H1 (cell line): ENCODE data around the gene HEPHL1. TPM values are rescaled to one million over a fixed set of nuclear protein-coding genes. Genes with fewer than 3 reads are reported as not detected.

Experiments used
- EP300 ChIP-seq, 2 experiments: IDR thresholded peaks; 1 replicate in 1 of 2; 2 replicates in 1 of 2; pipeline ENCODE4 v1.6.1; 2011 to 2012; ENCODE audit warnings: low read depth in 2 of 2, low read length in 2 of 2, mild to moderate bottlenecking in 2 of 2, borderline replicate concordance in 1 of 2, inconsistent platforms in 1 of 2, moderate library complexity in 1 of 2
- RNF2 ChIP-seq: fragments of 200-900, 300-1000 bp; sonication (generic); IDR thresholded peaks from 2 replicates; pipeline ENCODE4 v1.7.1; 2016; ENCODE audit warnings: borderline replicate concordance, low read depth, mild to moderate bottlenecking, antibody characterized with exemption, low read length; ENCODE audit not compliant: poor library complexity, severe bottlenecking; ENCODE audit errors: missing control alignments
- polyA plus RNA-seq, 7 experiments: library from polyadenylated mRNA; depleted of rRNA in 3 of 7; stranded (reverse) in 5 of 7; unstranded in 2 of 7; fragments of >200 nt in 5 of 7; fragments of 200-250 nt in 2 of 7; gene quantifications; 1 replicate in 5 of 7; 2 replicates in 1 of 7; 4 replicates in 1 of 7; pipeline versions ENCODE4 v1.2.1 to v1.2.3, GENCODE V29; 2011 to 2013; ENCODE audit warnings: missing spikeins in 2 of 7, mixed read lengths in 2 of 7
- total RNA-seq: library from RNA; stranded (reverse); fragmentation: NEBNext Ultra II Directional; extraction: Animal tissue kit (Norgen Biotek cat#: 25700); gene quantifications from 2 replicates; pipeline ENCODE4 v1.2.1, GENCODE V29; 2021

The HEPHL1 gene
- total and polyA plus RNA-seq, 2 of the 8 experiments (the other 6 are each of a cell fraction or from before 2014, with no cell fraction given), result 0.09 to 0.11 TPM

GRCh38 chr11:94058630-94059029 lies 37.5 kb downstream of the HEPHL1 start (continued):
- no peak for TF ChIP-seq EP300 (IDR thresholded peaks at IDR 0.05; ENCODE audit: borderline replicate concordance in 1 of 2, low read depth in 2 of 2, low read length in 2 of 2)
- TF ChIP-seq RNF2, result no peak
- TF ChIP-seq, all 59 proteins: peak for 0
